ENCODE data around the gene GDI2.

DNA sequence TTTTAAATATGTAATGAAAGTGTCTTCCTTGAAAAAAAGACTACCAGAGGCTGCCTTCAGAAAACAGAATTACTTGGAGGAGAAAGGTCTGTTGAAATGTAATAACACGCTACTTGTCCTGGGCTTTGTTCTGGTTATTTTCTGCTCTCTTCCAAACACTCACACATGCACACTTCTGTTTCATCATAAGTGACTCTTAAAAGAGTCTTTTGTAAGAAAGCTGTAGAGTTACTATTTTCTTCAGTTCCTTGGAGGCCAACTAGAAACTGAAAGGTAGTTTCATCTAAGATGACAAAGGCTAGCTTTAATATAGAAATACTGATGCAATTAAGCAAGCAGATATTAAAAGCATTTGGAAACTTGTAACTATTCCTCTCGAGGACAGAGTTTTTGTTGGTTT lies 89.5 kb downstream of the GDI2 start:
- TF ChIP-seq, protein P1, sequence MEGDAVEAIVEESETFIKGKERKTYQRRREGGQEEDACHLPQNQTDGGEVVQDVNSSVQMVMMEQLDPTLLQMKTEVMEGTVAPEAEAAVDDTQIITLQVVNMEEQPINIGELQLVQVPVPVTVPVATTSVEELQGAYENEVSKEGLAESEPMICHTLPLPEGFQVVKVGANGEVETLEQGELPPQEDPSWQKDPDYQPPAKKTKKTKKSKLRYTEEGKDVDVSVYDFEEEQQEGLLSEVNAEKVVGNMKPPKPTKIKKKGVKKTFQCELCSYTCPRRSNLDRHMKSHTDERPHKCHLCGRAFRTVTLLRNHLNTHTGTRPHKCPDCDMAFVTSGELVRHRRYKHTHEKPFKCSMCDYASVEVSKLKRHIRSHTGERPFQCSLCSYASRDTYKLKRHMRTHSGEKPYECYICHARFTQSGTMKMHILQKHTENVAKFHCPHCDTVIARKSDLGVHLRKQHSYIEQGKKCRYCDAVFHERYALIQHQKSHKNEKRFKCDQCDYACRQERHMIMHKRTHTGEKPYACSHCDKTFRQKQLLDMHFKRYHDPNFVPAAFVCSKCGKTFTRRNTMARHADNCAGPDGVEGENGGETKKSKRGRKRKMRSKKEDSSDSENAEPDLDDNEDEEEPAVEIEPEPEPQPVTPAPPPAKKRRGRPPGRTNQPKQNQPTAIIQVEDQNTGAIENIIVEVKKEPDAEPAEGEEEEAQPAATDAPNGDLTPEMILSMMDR (conservative IDR thresholded peaks at IDR 0.05): no peak
- TF ChIP-seq EZH2 (IDR thresholded peaks at IDR 0.05; ENCODE audit: low read depth): no peak

Data from PC-9 (cell line).